ENCODE results near the gene PLA2G2C. TPM values are rescaled to one million over a fixed set of nuclear protein-coding genes. Genes with fewer than 3 reads are reported as not detected.
"Not testable (repeated sequence)": the region's sequence is repeated elsewhere in the genome, so short reads cannot be mapped to it uniquely, and the experiment has no call there.

Gene PLA2G2C
- total RNA-seq (1 to 10 TPM in 3 of 4 donors, under 1 TPM in 1; 0.82 to 5.5 (median 1.5) TPM), polyA plus RNA-seq (under 1 TPM in 1 of 3 donors, not detected in 2; 0.09 TPM)

- WGBS, 2 donors = 1 to 2% methylated on average over 51 to 52 of the region's 52 CpGs
- no peaks in the 10 kb centered on the region for H3K9me3 ChIP-seq
- H3K27me3 ChIP-seq = no peaks in the 10 kb centered on the region
- peak within 1 kb of the TSS; percentile 85 to 99 (median 96) for H3K27ac ChIP-seq
- TF ChIP-seq POLR2A (IDR thresholded peaks at IDR 0.05) (peak in 1 of 2 donors; percentile 45), POLR2AphosphoS5 (IDR thresholded peaks at IDR 0.05) (peak; percentile 73 to 89 (median 80)), EP300 (IDR thresholded peaks at IDR 0.05) (peak in 3 of 4 donors; percentile 32 to 58 (median 38)), CTCF (IDR thresholded peaks at IDR 0.05) (no peak)
- intact Hi-C loops (cut with DNase I) = loop anchor here (10.0 kb wide), 1 partner anchor 981 kb away; no protein-coding TSS in a partner anchor
- peak; percentile 95 for DNase-seq
- H3K4me3 ChIP-seq = peak within 1 kb of the TSS; percentile 60 to 77 (median 68)
- peaks cover 0 to 6% (median 0%) of the 10 kb centered on the region in 4 donors for H3K36me3 ChIP-seq
- peaks cover 0 to 85% (median 74%) of the 10 kb centered on the region in 4 donors for H3K4me1 ChIP-seq
Measured at GRCh38 chr1:20185834-20186782, at the start of gene PLA2G2C, which contains the start of gene UBXN10. PLA2G2C (minus strand) TSS chr1:20186518; CDS start chr1:20177363, 9,155 bp downstream. UBXN10 (plus strand) TSS chr1:20186096; CDS start chr1:20190562, 4,466 bp downstream.

GRCh38 chr1:20234788-20235535, 48.6 kb upstream of the PLA2G2C start:
- TF ChIP-seq EP300 (IDR thresholded peaks at IDR 0.05) (no peak), POLR2AphosphoS5 (IDR thresholded peaks at IDR 0.05) (no peak), POLR2A (IDR thresholded peaks at IDR 0.05) (no peak), CTCF (IDR thresholded peaks at IDR 0.05) (no peak)
- DNase-seq = no peak
- WGBS, 2 donors = 68 to 86% methylated on average over 6 of the region's 6 CpGs
- Histone ChIP-seq H3K4me1 (no peaks in the 10 kb centered on the region), H3K27me3 (peaks cover 0 to 40% (median 7%) of the 10 kb centered on the region in 3 donors), H3K9me3 (no peaks in the 10 kb centered on the region), H3K36me3 (no peaks in the 10 kb centered on the region), H3K4me3 (no peak overlapping the region), H3K27ac (no peak overlapping the region)
- intact Hi-C loops (cut with DNase I) = no loop called here

GRCh38 chr1:20233866-20234265, 47.5 kb upstream of the PLA2G2C start:
- 44 to 67% methylated on average over 6 of the region's 6 CpGs for WGBS, 2 donors
- Histone ChIP-seq H3K27ac (no peak overlapping the region), H3K4me3 (no peak overlapping the region), H3K4me1 (no peaks in the 10 kb centered on the region), H3K27me3 (peaks cover 0 to 30% (median 7%) of the 10 kb centered on the region in 3 donors), H3K9me3 (no peaks in the 10 kb centered on the region), H3K36me3 (no peaks in the 10 kb centered on the region)
- no peak for DNase-seq
- intact Hi-C loops (cut with DNase I) = no loop called here
- TF ChIP-seq EP300 (IDR thresholded peaks at IDR 0.05) = no peak
- TF ChIP-seq POLR2A (IDR thresholded peaks at IDR 0.05) = no peak
- no peak for TF ChIP-seq POLR2AphosphoS5 (IDR thresholded peaks at IDR 0.05)
- TF ChIP-seq CTCF (IDR thresholded peaks at IDR 0.05) = no peak

- TF ChIP-seq POLR2A (IDR thresholded peaks at IDR 0.05) = no peak
- no peak for TF ChIP-seq EP300 (IDR thresholded peaks at IDR 0.05)
- peak in 1 of 4 experiments; percentile 8 for TF ChIP-seq CTCF (IDR thresholded peaks at IDR 0.05)
- H3K36me3 ChIP-seq = no peaks in the 10 kb centered on the region
- no peak overlapping the region for H3K4me3 ChIP-seq
- H3K27ac ChIP-seq = no peak overlapping the region
- no peaks in the 10 kb centered on the region for H3K9me3 ChIP-seq
- peaks cover 0 to 30% (median 7%) of the 10 kb centered on the region in 3 donors for H3K27me3 ChIP-seq
- no peak for DNase-seq
- H3K4me1 ChIP-seq = no peaks in the 10 kb centered on the region
- WGBS, 2 donors = 39 to 42% methylated on average over 3 of the region's 3 CpGs
- intact Hi-C loops (cut with DNase I) = no loop called here
Measured at GRCh38 chr1:20233394-20233793, 47.1 kb upstream of the PLA2G2C start.

- H3K27me3 ChIP-seq = peaks cover 0 to 30% (median 7%) of the 10 kb centered on the region in 3 donors
- H3K4me3 ChIP-seq; H3K4me1 ChIP-seq; H3K36me3 ChIP-seq; intact Hi-C loops (cut with DNase I); H3K9me3 ChIP-seq; DNase-seq; H3K27ac ChIP-seq: not testable (repeated sequence)
- 6 to 25% methylated on average over 7 of the region's 7 CpGs for WGBS, 2 donors
Measured at GRCh38 chr1:20232564-20232963, 46.2 kb upstream of the PLA2G2C start.
